H1 (cell line): Measurements from ENCODE around the gene SCPEP1. TPM values are rescaled to one million over a fixed set of nuclear protein-coding genes. Genes with fewer than 3 reads are reported as not detected.

Experiments
- CTCF ChIA-PET: fragments of 300-600 bp; sonication (Branson Sonifier 250); formaldehyde crosslinking; loops from one replicate; lab custom pipeline; 2021; ENCODE audit not compliant: partially characterized antibody; lab: Charles Lee
- POLR2A ChIA-PET: fragments of 300-600 bp; sonication (Branson Sonifier 250); formaldehyde crosslinking; loops from one replicate; lab custom pipeline; 2021; ENCODE audit warnings: inconsistent platforms; ENCODE audit not compliant: partially characterized antibody; lab: Charles Lee
- DNase-seq, 2 experiments: peaks; one replicate each; pipeline versions ENCODE4 v3.0.0 to v3.0.0-alpha.2; 2010 to 2022; ENCODE audit warnings: low spot score in 2 of 2, low read depth in 1 of 2, mixed read lengths in 1 of 2
- FAIRE-seq: peaks from 2 replicates; lab custom pipeline; 2011; peaks lifted over from hg19 to GRCh38; lab: Jason Lieb, UNC
- H2AFZ ChIP-seq: 2 replicates; pipeline ENCODE4 v1.8.1; 2012; ENCODE audit warnings: low read length, inconsistent platforms
- H2AK5ac ChIP-seq: 2 replicates; pipeline ENCODE4 v1.6.1; 2013; ENCODE audit warnings: low read depth, low read length
- H2BK120ac ChIP-seq: replicated peaks from 2 replicates; pipeline ENCODE3; 2013; ENCODE audit warnings: low read depth, low read length, inconsistent platforms
- H2BK12ac ChIP-seq: 2 replicates; pipeline ENCODE4 v1.6.1; 2013; ENCODE audit warnings: low read depth, low read length
- H2BK15ac ChIP-seq: 2 replicates; pipeline ENCODE4 v1.6.1; 2013; ENCODE audit warnings: low read length
- H2BK20ac ChIP-seq: 2 replicates; pipeline ENCODE4 v1.6.1; 2013; ENCODE audit warnings: low read length
- H2BK5ac ChIP-seq: 2 replicates; pipeline ENCODE4 v1.6.1; 2013; ENCODE audit warnings: low read depth, low read length
- H3K14ac ChIP-seq: 2 replicates; pipeline ENCODE4 v1.6.1; 2013; ENCODE audit warnings: inconsistent platforms; ENCODE audit not compliant: insufficient read length
- H3K18ac ChIP-seq: 2 replicates; pipeline ENCODE4 v1.6.1; 2013; ENCODE audit warnings: low read length; ENCODE audit errors: extremely low read depth
- H3K23ac ChIP-seq: 2 replicates; pipeline ENCODE4 v1.6.1; 2013; ENCODE audit warnings: inconsistent platforms; ENCODE audit not compliant: insufficient read length
- H3K23me2 ChIP-seq: 2 replicates; pipeline ENCODE4 v1.6.1; 2013; ENCODE audit warnings: low read depth, low read length
- H3K27ac ChIP-seq: 2 replicates; pipeline ENCODE4 v1.6.1; 2011; ENCODE audit warnings: low read depth, low read length, inconsistent platforms
- H3K27me3 ChIP-seq, 4 experiments: replicated peaks in 1 of 4; 1 replicate in 1 of 4; 2 replicates in 3 of 4; pipeline versions ENCODE4 v1.6.1 to v1.8.1; 2011 to 2013; ENCODE audit warnings: low read length in 3 of 4, mild to moderate bottlenecking in 3 of 4, inconsistent platforms in 2 of 4, mixed read lengths in 2 of 4, moderate library complexity in 1 of 4; ENCODE audit not compliant: control insufficient read depth in 3 of 4, insufficient read depth in 3 of 4; ENCODE audit errors: extremely low read depth in 1 of 4
- H3K36me3 ChIP-seq, 4 experiments: 2 replicates each; pipeline versions ENCODE4 v1.6.1 to v1.8.1; 2011 to 2013; ENCODE audit warnings: mild to moderate bottlenecking in 4 of 4, low read length in 3 of 4, moderate library complexity in 2 of 4, control low read depth in 1 of 4, inconsistent platforms in 1 of 4; ENCODE audit not compliant: insufficient read depth in 4 of 4, control insufficient read depth in 2 of 4
- H3K4ac ChIP-seq: replicated peaks from 2 replicates; pipeline ENCODE3; 2013; ENCODE audit warnings: low read length, low read depth, mixed read lengths, inconsistent platforms; ENCODE audit not compliant: insufficient read length
- H3K4me1 ChIP-seq, 4 experiments: replicated peaks in 1 of 4; 1 replicate in 1 of 4; 2 replicates in 3 of 4; pipeline versions ENCODE4 v1.6.1 to v1.8.1; 2011 to 2013; ENCODE audit warnings: low read length in 3 of 4, inconsistent platforms in 2 of 4, mixed read lengths in 1 of 4; ENCODE audit not compliant: insufficient read depth in 4 of 4, control insufficient read depth in 3 of 4
- H3K4me2 ChIP-seq, 2 experiments: 2 replicates each; pipeline versions ENCODE4 v1.6.1 to v1.8.1; 2011 to 2013; ENCODE audit warnings: low read depth in 2 of 2, low read length in 2 of 2, control low read depth in 1 of 2, inconsistent platforms in 1 of 2, mild to moderate bottlenecking in 1 of 2; ENCODE audit not compliant: insufficient read depth in 1 of 2
- H3K4me3 ChIP-seq, 4 experiments: fragments of 200-600, 300-600 bp in 1 of 4; sonication (generic), shearing (Covaris generic), sonication (Bioruptor Twin) in 1 of 4; 2 replicates each; pipeline versions ENCODE4 v1.5.1 to v1.8.1; 2011 to 2016; ENCODE audit warnings: low read length in 4 of 4, low read depth in 3 of 4, control low read depth in 2 of 4, inconsistent platforms in 2 of 4, mild to moderate bottlenecking in 2 of 4, mixed read lengths in 1 of 4, moderate library complexity in 1 of 4; ENCODE audit not compliant: insufficient read depth in 2 of 4; ENCODE audit errors: extremely low read depth in 1 of 4
- H3K56ac ChIP-seq: replicated peaks from 2 replicates; pipeline ENCODE3; 2013; ENCODE audit warnings: low read depth, mild to moderate bottlenecking, mixed read lengths, low read length, inconsistent platforms; ENCODE audit not compliant: insufficient read length
- H3K79me1 ChIP-seq: 2 replicates; pipeline ENCODE4 v1.6.1; 2013; ENCODE audit warnings: low read depth, low read length, control low read depth
- H3K79me2 ChIP-seq, 2 experiments: 2 replicates each; pipeline versions ENCODE4 v1.6.1 to v1.8.1; 2012 to 2013; ENCODE audit warnings: low read length in 2 of 2, mild to moderate bottlenecking in 2 of 2, inconsistent platforms in 1 of 2; ENCODE audit not compliant: insufficient read depth in 2 of 2, control insufficient read depth in 1 of 2
- H3K9ac ChIP-seq, 4 experiments: replicated peaks in 1 of 4; 1 replicate in 1 of 4; 2 replicates in 3 of 4; pipeline versions ENCODE4 v1.6.1 to v1.8.1; 2011 to 2013; ENCODE audit warnings: low read depth in 3 of 4, low read length in 3 of 4, control low read depth in 2 of 4, mild to moderate bottlenecking in 2 of 4, moderate library complexity in 2 of 4, inconsistent platforms in 1 of 4; ENCODE audit errors: extremely low read depth in 1 of 4
- H3K9me3 ChIP-seq, 2 experiments: 2 replicates each; pipeline versions ENCODE4 v1.6.1 to v1.8.1; 2012 to 2013; ENCODE audit warnings: mild to moderate bottlenecking in 2 of 2, moderate library complexity in 2 of 2, control low read depth in 1 of 2, inconsistent platforms in 1 of 2, low read depth in 1 of 2, low read length in 1 of 2, mixed read lengths in 1 of 2; ENCODE audit not compliant: insufficient read depth in 2 of 2
- H4K20me1 ChIP-seq, 2 experiments: replicated peaks in 1 of 2; 2 replicates each; pipeline versions ENCODE3 to v1.8.1; 2011 to 2013; ENCODE audit warnings: inconsistent platforms in 2 of 2, low read length in 2 of 2, mild to moderate bottlenecking in 1 of 2; ENCODE audit not compliant: insufficient read depth in 2 of 2, control insufficient read depth in 1 of 2
- H4K5ac ChIP-seq: 2 replicates; pipeline ENCODE4 v1.6.1; 2013; ENCODE audit warnings: low read length, low read depth, mixed read lengths, inconsistent platforms; ENCODE audit not compliant: insufficient read length
- H4K8ac ChIP-seq: 2 replicates; pipeline ENCODE4 v1.8.0; 2013; ENCODE audit warnings: mild to moderate bottlenecking, moderate library complexity, low read length, inconsistent platforms; ENCODE audit not compliant: insufficient read depth; ENCODE audit errors: extremely low read depth
- H4K91ac ChIP-seq: replicated peaks from 2 replicates; pipeline ENCODE3; 2013; ENCODE audit warnings: low read length, mixed read lengths, inconsistent platforms; ENCODE audit not compliant: insufficient read length
- SIX5 ChIP-seq: IDR thresholded peaks from 2 replicates; pipeline ENCODE4 v1.6.1; 2011; ENCODE audit warnings: mild to moderate bottlenecking, low read depth, low read length
- TEAD4 ChIP-seq: IDR thresholded peaks from 2 replicates; pipeline ENCODE4 v1.6.1; 2012; ENCODE audit warnings: low read depth, low read length, inconsistent platforms, mixed read lengths
- WGBS, 2 experiments: shearing (Covaris generic) in 1 of 2; methylation state at CpG; one replicate each; pipeline versions ENCODE4 v1.1.6 to v1.1.7; 2013 to 2015; ENCODE audit warnings: low lambda C conversion rate in 2 of 2, mixed read lengths in 2 of 2, inconsistent platforms in 1 of 2, low coverage in 1 of 2, missing lambda C conversion rate in 1 of 2; ENCODE audit not compliant: insufficient replicate concordance in 2 of 2, insufficient coverage in 1 of 2, insufficient read length in 1 of 2; ENCODE audit errors: extremely low coverage in 1 of 2, missing lambda C conversion rate in 1 of 2; 5-methylcytosine and 5-hydroxymethylcytosine counted together
- polyA plus RNA-seq, 7 experiments: library from polyadenylated mRNA; depleted of rRNA in 3 of 7; stranded (reverse) in 5 of 7; unstranded in 2 of 7; fragments of >200 nt in 5 of 7; fragments of 200-250 nt in 2 of 7; gene quantifications; 1 replicate in 5 of 7; 2 replicates in 1 of 7; 4 replicates in 1 of 7; pipeline versions ENCODE4 v1.2.1 to v1.2.3, GENCODE V29; 2011 to 2013; ENCODE audit warnings: missing spikeins in 2 of 7, mixed read lengths in 2 of 7
- total RNA-seq: library from RNA; stranded (reverse); fragmentation: NEBNext Ultra II Directional; extraction: Animal tissue kit (Norgen Biotek cat#: 25700); gene quantifications from 2 replicates; pipeline ENCODE4 v1.2.1, GENCODE V29; 2021

Gene SCPEP1
- total and polyA plus RNA-seq, 2 of the 8 experiments (the other 6 are each of a cell fraction or from before 2014, with no cell fraction given): 30.7 to 52.6 TPM

- DNase-seq (peak in 1 of 2 experiments; percentile 10), FAIRE-seq (peak; percentile 70)
- no peak overlapping the region for H2BK15ac ChIP-seq
- CTCF ChIA-PET: interaction anchor here (0.6 to 11.8 kb wide), 6 partner anchors 9 to 751 kb away, joined by 3 to 112 read pairs (median 4); no protein-coding TSS in a partner anchor
- no peaks in the 10 kb centered on the region for H3K23me2 ChIP-seq
- H3K4me3 ChIP-seq: no peak overlapping the region
- no peaks in the 10 kb centered on the region for H4K20me1 ChIP-seq
- no peak overlapping the region for H3K9ac ChIP-seq
- H2AK5ac ChIP-seq: peak overlapping the region; percentile 54; the same call in 1 of the 2 replicates
- peaks cover 10 to 22% (median 19%) of the 10 kb centered on the region in 4 experiments for H3K4me1 ChIP-seq
- H3K79me1 ChIP-seq: no peaks in the 10 kb centered on the region
- no peak overlapping the region for H3K23ac ChIP-seq
- H3K27ac ChIP-seq: no peak overlapping the region
- H4K91ac ChIP-seq: peak overlapping the region; percentile 99
- no peak overlapping the region for H3K14ac ChIP-seq
- H3K9me3 ChIP-seq: no peaks in the 10 kb centered on the region
- H3K18ac ChIP-seq: peak overlapping the region; percentile 98
- 0 out of 7 replicates have a peak, but pooled peaks cover 0 to 4% (median 0%) of the 10 kb centered on the region in 4 experiments for H3K27me3 ChIP-seq
- no peak overlapping the region for H3K56ac ChIP-seq
- peak overlapping the region; percentile 30 to 36; a peak in 3 of 4 replicates for H3K4me2 ChIP-seq
- peak overlapping the region; percentile 100 for H2BK20ac ChIP-seq
- H2BK12ac ChIP-seq: peak overlapping the region; percentile 45; the same call in 1 of the 2 replicates
- H3K79me2 ChIP-seq: no peaks in the 10 kb centered on the region
- no peak overlapping the region for H4K8ac ChIP-seq
- H3K4ac ChIP-seq: peak overlapping the region; percentile 100
- POLR2A ChIA-PET: interaction anchor here (0.6 to 1.1 kb wide), 3 partner anchors 9 to 345 kb away, joined by 3 read pairs; partner anchors contain the start of gene AKAP1
- peak overlapping the region; percentile 94; the same call in 1 of the 2 replicates for H2BK5ac ChIP-seq
- TF ChIP-seq SIX5 (no peak), TEAD4 (peak; percentile 29; the same call in 1 of the 2 replicates)
- no peaks in the 10 kb centered on the region for H3K36me3 ChIP-seq
- 63% methylated on average over 6 of the region's 6 CpGs; no CpG with 5 or more reads in 1 of the 2 experiments for WGBS, 2 experiments
- H2BK120ac ChIP-seq: peak overlapping the region; percentile 94
- H4K5ac ChIP-seq: peak overlapping the region; percentile 35
- H2AFZ ChIP-seq: no peak overlapping the region
Measured at GRCh38 chr17:57016071-57016763, 38.3 kb downstream of the SCPEP1 start.
